ENCODE measurements around the gene LCE1C. TPM values are rescaled to one million over a fixed set of nuclear protein-coding genes. Genes with fewer than 3 reads are reported as not detected.

Gene LCE1C
- total and polyA plus RNA-seq, 2 of the 8 experiments (the other 6 are each of a cell fraction or from before 2014, with no cell fraction given), result not detected

DNA sequence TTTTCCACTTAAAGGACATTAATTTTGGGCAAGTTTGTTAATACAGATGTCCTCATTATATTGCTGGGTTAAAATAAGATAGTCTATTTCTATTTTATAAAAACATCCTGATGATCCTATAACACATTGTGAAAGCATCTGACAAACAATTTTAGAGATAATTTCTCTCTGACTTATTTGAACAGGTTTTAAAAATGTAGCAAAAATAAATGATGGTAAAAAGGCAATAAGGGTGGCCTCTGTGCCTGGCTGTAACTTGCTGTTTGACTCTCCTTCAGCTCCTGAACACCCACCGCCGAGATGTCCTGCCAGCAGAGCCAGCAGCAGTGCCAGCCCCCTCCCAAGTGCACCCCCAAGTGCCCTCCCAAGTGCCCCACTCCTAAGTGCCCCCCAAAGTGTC, 20.7 kb upstream of the LCE1C start, which contains the start of gene LCE1A:
Gene LCE1A (plus strand): TSS at position 301 of the 400 bp plus-strand sequence. CDS start 0 bp downstream, at position 301.
- 83% methylated on average over 2 of the region's 2 CpGs; no CpG with 5 or more reads in 1 of the 2 experiments for WGBS, 2 experiments (ENCODE audit: extremely low coverage in 1 of 2, insufficient coverage in 1 of 2, insufficient read length in 1 of 2, insufficient replicate concordance in 2 of 2, low coverage in 1 of 2, low lambda C conversion rate in 2 of 2, missing lambda C conversion rate in 1 of 2)
- no peaks in the 10 kb centered on the region for H3K4me1 ChIP-seq (replicated peaks in 1 of 4; ENCODE audit: control insufficient read depth in 3 of 4, insufficient read depth in 4 of 4, low read length in 3 of 4)
- FAIRE-seq, result no peak
- no peak within 1 kb of the TSS for H3K27ac ChIP-seq (ENCODE audit: low read depth, low read length)
- no peak within 1 kb of the TSS for H2BK12ac ChIP-seq (ENCODE audit: low read depth, low read length)
- no peak within 1 kb of the TSS for H3K23ac ChIP-seq (ENCODE audit: insufficient read length)
- H3K4me2 ChIP-seq (ENCODE audit: insufficient read depth in 1 of 2, low read depth in 2 of 2, low read length in 2 of 2), result no peak within 1 kb of the TSS
- no peak within 1 kb of the TSS for H2BK120ac ChIP-seq (replicated peaks; ENCODE audit: low read depth, low read length)
- no peak for DNase-seq (ENCODE audit: low read depth in 1 of 2, low spot score in 2 of 2)
- no peaks in the 10 kb centered on the region for H3K27me3 ChIP-seq (replicated peaks in 1 of 4; ENCODE audit: control insufficient read depth in 3 of 4, extremely low read depth in 1 of 4, insufficient read depth in 3 of 4, low read length in 3 of 4)
- H2AFZ ChIP-seq (ENCODE audit: low read length), result no peak within 1 kb of the TSS
- no peak within 1 kb of the TSS for H2AK5ac ChIP-seq (ENCODE audit: low read depth, low read length)
- H4K20me1 ChIP-seq (replicated peaks in 1 of 2; ENCODE audit: control insufficient read depth in 1 of 2, insufficient read depth in 2 of 2, low read length in 2 of 2), result no peaks in the 10 kb centered on the region
- H3K23me2 ChIP-seq (ENCODE audit: low read depth, low read length), result no peaks in the 10 kb centered on the region
- no peak within 1 kb of the TSS for H4K91ac ChIP-seq (replicated peaks; ENCODE audit: insufficient read length, low read length)
- TF ChIP-seq, protein P1, sequence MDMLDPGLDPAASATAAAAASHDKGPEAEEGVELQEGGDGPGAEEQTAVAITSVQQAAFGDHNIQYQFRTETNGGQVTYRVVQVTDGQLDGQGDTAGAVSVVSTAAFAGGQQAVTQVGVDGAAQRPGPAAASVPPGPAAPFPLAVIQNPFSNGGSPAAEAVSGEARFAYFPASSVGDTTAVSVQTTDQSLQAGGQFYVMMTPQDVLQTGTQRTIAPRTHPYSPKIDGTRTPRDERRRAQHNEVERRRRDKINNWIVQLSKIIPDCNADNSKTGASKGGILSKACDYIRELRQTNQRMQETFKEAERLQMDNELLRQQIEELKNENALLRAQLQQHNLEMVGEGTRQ (IDR thresholded peaks at IDR 0.05; ENCODE audit: low read length), result no peak
- no peak for TF ChIP-seq KDM1A (IDR thresholded peaks at IDR 0.05; ENCODE audit: borderline replicate concordance, low read length)
- TF ChIP-seq MAX (IDR thresholded peaks at IDR 0.05), result no peak
- CTCF ChIA-PET (ENCODE audit: partially characterized antibody), result no interaction called here
- H3K56ac ChIP-seq (replicated peaks; ENCODE audit: insufficient read length, low read depth, low read length), result no peak within 1 kb of the TSS
- H2BK15ac ChIP-seq (ENCODE audit: low read length), result no peak within 1 kb of the TSS
- no peak within 1 kb of the TSS for H3K4ac ChIP-seq (replicated peaks; ENCODE audit: insufficient read length, low read depth, low read length)
- H3K14ac ChIP-seq (ENCODE audit: insufficient read length), result no peak within 1 kb of the TSS
- POLR2A ChIA-PET (ENCODE audit: partially characterized antibody), result no interaction called here
- peaks cover 55 to 66% of the 10 kb centered on the region in 2 experiments for H3K9me3 ChIP-seq (ENCODE audit: insufficient read depth in 2 of 2, low read depth in 1 of 2, low read length in 1 of 2)
- no peak within 1 kb of the TSS for H2BK5ac ChIP-seq (ENCODE audit: low read depth, low read length)
- H3K79me2 ChIP-seq (ENCODE audit: control insufficient read depth in 1 of 2, insufficient read depth in 2 of 2, low read length in 2 of 2), result no peaks in the 10 kb centered on the region
- H3K36me3 ChIP-seq (ENCODE audit: control insufficient read depth in 2 of 4, insufficient read depth in 4 of 4, low read length in 3 of 4), result no peaks in the 10 kb centered on the region
- H3K4me3 ChIP-seq (ENCODE audit: extremely low read depth in 1 of 4, insufficient read depth in 2 of 4, low read depth in 3 of 4, low read length in 4 of 4), result no peak within 1 kb of the TSS
- no peak within 1 kb of the TSS for H3K18ac ChIP-seq (ENCODE audit: extremely low read depth, low read length)
- no peak within 1 kb of the TSS for H3K9ac ChIP-seq (replicated peaks in 1 of 4; ENCODE audit: extremely low read depth in 1 of 4, low read depth in 3 of 4, low read length in 3 of 4)
- H4K5ac ChIP-seq (ENCODE audit: insufficient read length, low read depth, low read length), result no peak within 1 kb of the TSS
- no peak within 1 kb of the TSS for H2BK20ac ChIP-seq (ENCODE audit: low read length)
- no peak within 1 kb of the TSS for H4K8ac ChIP-seq (ENCODE audit: extremely low read depth, insufficient read depth, low read length)
- no peaks in the 10 kb centered on the region for H3K79me1 ChIP-seq (ENCODE audit: low read depth, low read length)
